HG03025 (cell line): Measurements from ENCODE around the gene GARNL3.
A peak's percentile ranks its signal among the peaks of the same experiment; 100 is the strongest.

ENCODE experiments used
- ATAC-seq: cut with Tn5 transposase; IDR thresholded peaks from one replicate; pipeline ENCODE4 v1.9.1; 2021; ENCODE audit warnings: mild to moderate bottlenecking, moderate library complexity; ENCODE audit not compliant: unreplicated experiment, low FRiP score

GARNL3 gene

GRCh38 chr9:127398715-127399400 is 134.3 kb downstream of the GARNL3 start:
- ATAC-seq: no peak

DNA sequence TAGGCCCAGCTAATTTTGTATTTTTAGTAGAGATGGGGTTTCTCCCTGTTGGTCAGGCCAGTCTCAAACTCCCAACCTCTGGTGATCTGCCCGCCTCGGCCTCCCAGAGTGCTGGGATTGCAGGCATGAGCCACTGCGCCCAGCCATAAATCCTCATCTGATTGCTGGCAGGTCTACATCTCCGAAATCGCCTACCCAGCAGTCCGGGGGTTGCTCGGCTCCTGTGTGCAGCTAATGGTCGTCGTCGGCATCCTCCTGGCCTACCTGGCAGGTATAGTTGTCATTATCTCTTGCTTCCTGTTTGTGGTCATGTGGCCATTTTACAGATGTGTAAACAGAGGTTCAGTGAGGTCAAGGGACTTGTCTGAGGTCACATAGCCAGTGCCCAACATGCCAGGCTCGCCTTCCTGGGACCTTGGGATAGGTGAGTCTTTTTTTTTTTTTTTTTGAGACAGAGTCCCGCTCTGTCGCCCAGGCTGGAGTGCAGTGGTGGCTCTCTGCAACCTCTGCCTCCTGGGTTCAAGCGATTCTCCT is 135.2 kb downstream of the GARNL3 start:
- no peak for ATAC-seq

- ATAC-seq: no peak
Measured at GRCh38 chr9:127402401-127403090, 138.0 kb downstream of the GARNL3 start.

DNA sequence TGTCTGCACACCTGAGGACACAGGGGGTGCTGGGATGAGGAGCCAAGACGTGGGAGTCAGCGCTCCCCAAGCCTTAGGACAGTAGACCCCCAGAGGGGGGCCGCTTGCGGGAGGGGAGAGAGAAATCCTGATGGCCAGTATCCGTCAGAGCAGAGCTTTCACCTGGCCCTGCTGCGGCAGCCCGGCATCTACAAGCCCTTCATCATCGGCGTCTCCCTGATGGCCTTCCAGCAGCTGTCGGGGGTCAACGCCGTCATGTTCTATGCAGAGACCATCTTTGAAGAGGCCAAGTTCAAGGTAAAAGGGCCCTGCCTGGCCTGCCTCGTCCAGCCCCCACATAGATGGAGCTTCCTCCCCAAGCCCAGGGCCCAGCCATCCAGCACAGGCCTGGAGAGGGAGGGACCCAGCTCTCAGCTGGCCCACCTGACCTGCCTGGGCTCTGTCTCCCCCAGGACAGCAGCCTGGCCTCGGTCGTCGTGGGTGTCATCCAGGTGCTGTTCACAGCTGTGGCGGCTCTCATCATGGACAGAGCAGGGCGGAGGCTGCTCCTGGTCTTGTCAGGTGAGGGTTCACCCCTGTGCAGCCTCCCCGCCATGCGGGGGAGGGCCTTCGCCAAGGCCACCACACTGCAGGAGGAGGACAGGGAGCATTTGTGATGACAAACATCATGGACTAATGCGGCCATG is 139.1 kb downstream of the GARNL3 start:
- no peak for ATAC-seq

GRCh38 chr9:127404631-127405030 is 140.1 kb downstream of the GARNL3 start:
- no peak for ATAC-seq

GRCh38 chr9:127405344-127406125 is 141.0 kb downstream of the GARNL3 start:
- no peak for ATAC-seq

- ATAC-seq: no peak
Measured at GRCh38 chr9:127406799-127407491, 142.4 kb downstream of the GARNL3 start.

- ATAC-seq: no peak
Measured at GRCh38 chr9:127407492-127407843, 142.9 kb downstream of the GARNL3 start.

GRCh38 chr9:127411122-127411521 is 146.5 kb downstream of the GARNL3 start:
- no peak for ATAC-seq

- no peak for ATAC-seq
Measured at GRCh38 chr9:127415141-127415540, 150.6 kb downstream of the GARNL3 start.

GRCh38 chr9:127415657-127416056 is 151.1 kb downstream of the GARNL3 start:
- no peak for ATAC-seq

GRCh38 chr9:127417131-127418036 is 152.8 kb downstream of the GARNL3 start:
- ATAC-seq: no peak

DNA sequence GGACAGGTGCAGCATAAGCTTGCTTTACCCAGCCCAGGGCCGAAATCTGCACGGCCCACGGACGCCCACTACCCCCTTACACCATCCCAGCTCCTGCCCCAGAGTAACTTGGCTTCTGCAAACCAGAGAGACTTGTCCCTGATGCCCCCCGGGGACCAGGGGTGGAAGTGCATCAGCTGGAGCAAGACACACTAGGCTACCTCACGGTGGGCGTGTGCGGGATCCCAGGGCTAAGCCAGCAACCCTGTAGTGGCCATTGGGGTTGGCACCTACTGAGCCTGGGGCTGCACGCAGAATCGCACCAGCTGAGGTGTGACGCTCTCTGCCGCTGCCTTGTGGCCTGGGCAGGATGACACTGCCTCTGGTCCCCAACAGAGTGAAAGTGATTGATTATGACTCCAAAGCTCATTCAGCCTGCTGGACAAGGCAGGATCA is 153.5 kb downstream of the GARNL3 start:
- no peak for ATAC-seq

- ATAC-seq: no peak
Measured at GRCh38 chr9:127419348-127419747, 154.8 kb downstream of the GARNL3 start.

GRCh38 chr9:127421057-127421456 is 156.5 kb downstream of the GARNL3 start:
- no peak for ATAC-seq

DNA sequence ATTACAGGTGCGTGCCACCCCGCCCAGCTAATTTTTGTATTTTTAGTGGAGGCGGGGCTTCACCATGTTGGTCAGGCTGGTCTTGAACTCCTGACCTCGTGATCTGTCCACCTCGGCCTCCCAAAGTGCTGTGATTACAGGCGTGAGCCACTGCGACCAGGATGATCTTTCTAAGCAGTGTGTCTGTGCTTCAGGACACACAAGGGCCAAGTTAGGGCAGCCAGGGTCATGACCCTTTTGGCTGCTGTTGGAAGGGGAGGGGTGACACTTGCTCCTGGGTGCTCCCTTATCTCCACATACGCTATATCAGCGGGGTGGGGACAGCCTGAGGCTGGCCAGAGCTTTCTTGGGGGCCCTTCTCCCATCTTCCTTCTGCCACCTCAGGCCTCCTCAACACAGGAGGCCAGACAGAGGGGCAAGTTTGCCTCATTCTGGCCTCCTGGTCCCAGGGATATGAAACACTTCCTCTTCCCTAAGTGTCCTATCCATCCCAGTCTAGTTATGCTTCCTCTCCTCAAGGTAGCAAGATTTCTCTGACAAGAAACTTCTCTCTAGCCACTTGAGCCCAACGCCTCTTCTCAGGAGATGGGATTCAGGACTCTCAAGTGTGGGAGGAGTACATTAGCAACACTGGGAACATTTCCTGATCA is 157.7 kb downstream of the GARNL3 start:
- ATAC-seq: no peak

- no peak for ATAC-seq
Measured at GRCh38 chr9:127422787-127423186, 158.2 kb downstream of the GARNL3 start.

GRCh38 chr9:127423476-127423933 is 158.9 kb downstream of the GARNL3 start:
- ATAC-seq: peak; percentile 15
